Stimulated activated CD4-positive, alpha-beta T cell treated with anti-CD3 and anti-CD28 coated beads, Interleukin-1b, Interleukin-23, amount 100 ng/mL, for 4 hours (primary cell): ENCODE results near the gene PRKN.

Source experiments
- DNase-seq, 2 donors: peaks; one replicate each; pipeline ENCODE4 v3.0.0-alpha.2; 2020; ENCODE audit warnings: low read depth in 2 of 2

Gene PRKN

DNA sequence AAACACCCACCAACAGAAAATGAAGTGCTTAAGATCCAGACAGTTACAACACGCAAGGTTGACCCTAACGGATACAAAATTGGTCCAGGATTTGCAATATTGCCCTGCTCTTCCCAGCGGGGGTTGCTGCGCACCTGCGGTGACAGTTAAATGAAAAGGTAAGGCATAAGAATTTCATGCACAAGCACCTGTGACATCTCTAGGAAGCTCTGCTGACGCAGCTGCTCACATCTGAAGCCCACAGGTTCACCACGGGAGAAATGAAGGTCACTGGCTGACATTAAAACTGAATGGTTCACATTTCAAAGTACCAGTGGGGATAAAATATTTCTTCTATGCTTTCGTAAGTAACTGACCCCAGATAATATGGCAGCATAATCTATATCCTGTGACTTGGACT lies 764.4 kb downstream of the PRKN start:
- DNase-seq: no peak

- DNase-seq: no peak
Measured at GRCh38 chr6:161961796-161962195, 765.8 kb downstream of the PRKN start.

DNA sequence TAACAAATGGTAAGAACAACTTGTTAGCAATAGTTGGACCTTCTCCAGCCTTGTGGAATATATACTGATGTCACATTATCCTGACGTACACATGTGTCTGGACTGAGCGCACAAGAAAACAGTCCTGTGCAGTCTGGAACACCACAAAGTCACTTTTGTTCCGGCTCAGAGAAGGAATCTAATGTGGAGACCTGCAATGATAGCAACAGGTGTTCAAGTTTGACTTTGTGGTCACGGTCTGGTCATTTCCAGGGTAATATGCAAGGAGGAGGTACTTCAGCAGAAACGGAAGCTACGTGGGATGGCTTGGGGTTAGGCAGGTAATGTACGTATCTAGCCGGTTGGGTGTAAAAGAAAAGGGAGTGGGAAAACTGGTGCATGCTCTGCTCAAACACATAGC lies 766.5 kb downstream of the PRKN start:
- no peak for DNase-seq

GRCh38 chr6:161959072-161959471 lies 768.5 kb downstream of the PRKN start:
- no peak for DNase-seq

DNA sequence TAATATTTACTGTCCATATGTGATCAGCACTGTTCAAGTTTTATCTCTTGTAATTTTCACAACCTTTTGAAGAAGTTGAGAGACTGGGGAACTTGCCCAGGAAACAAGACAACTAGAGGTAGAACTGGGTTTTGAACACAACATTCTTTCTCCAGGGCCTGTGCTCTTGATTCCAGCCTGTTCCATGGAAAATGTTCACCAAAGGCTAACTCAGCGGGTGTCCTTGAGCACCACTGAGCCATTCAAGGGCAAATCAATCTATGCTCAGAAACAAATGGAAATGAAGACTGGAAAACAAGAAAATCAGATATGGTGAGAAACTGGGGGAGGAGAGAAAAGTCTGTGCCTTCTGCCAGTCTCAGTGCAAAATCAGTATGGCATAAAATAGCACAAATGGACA lies 771.5 kb downstream of the PRKN start:
- no peak for DNase-seq

GRCh38 chr6:161954699-161955276 lies 772.8 kb downstream of the PRKN start:
- DNase-seq: no peak

DNA sequence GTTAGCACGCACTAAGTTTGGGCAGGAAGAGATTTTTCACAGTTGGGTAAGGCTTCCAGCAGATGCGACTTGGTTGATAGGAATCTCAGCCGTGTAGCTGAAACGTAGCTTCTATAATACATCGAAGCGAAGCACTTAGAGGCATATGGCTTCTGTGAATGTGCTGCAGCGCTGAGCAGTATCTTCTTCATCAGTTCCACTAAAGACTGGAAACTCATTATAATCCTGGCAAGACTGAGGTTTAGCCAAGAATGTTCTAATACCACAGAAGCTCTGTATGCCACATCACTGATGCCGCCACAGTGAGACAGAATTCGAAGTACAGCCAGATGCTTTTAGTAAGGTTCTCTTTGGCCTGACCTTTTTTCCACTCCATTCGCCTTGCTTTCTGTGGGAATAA lies 773.5 kb downstream of the PRKN start:
- DNase-seq: no peak

DNA sequence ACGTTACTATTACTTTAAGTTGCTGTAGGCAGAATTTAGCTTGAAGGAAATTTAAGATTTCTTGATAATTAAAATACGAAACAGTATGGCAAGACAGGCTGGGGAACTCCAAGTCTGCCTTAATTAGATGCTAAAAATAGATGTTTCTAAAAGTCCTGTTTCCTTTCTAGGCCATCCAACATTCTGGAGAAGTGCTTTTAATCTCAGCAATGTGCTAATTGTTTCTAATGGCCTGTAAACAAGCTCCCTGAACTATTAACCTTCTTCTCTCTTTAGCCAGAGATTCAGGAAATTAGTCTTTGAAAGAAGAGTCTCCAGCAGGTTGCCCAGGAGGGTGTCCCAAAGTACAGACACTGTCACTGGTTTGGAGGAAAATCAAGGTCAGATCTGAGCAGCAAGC lies 776.4 kb downstream of the PRKN start:
- no peak for DNase-seq

- no peak for DNase-seq
Measured at GRCh38 chr6:161949531-161949930, 778.0 kb downstream of the PRKN start.

- DNase-seq: no peak
Measured at GRCh38 chr6:161948462-161948861, 779.1 kb downstream of the PRKN start.

DNA sequence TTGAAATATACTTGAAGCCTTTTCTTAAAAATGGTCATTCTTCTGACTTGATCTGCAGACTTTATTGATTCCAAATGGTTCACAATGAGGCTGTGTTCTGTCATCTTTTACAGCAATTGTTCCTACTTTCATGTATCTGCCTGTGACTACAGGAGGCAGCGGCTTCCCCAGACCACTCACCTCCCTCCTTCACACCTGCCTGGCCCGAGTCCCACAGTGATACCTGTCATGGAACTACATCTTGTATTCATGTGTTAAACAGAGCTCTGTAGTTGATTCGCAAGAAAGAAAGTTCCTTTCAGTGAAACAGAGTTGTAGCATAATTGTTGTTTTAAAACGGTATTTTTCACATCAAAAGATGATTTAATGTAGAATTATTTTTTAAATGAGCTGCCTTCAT lies 780.2 kb downstream of the PRKN start:
- no peak for DNase-seq

GRCh38 chr6:161946461-161946860 lies 781.1 kb downstream of the PRKN start:
- DNase-seq: no peak

GRCh38 chr6:161943561-161943960 lies 784.0 kb downstream of the PRKN start:
- DNase-seq: no peak

GRCh38 chr6:161941565-161941964 lies 786.0 kb downstream of the PRKN start:
- DNase-seq: no peak

- DNase-seq: no peak
Measured at GRCh38 chr6:161940519-161940918, 787.0 kb downstream of the PRKN start.

DNA sequence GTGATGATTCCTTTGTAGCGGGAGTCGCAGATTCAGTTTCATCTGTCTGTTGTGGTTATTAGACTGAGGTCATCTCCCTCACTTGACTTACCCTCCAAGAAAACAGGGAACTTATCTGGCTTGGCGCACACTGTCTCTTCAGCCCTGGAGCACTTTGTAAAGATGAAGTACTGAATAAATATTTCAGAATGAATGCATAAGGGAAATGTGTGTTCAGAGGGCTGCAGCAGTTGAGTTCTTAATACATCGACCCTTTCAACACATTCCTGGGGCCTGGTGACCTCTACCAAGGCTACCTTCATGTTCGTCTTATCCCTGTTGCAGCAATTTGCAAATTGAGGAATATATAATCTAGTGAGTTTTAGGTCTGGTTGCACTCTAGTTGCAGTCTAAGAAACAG lies 801.2 kb downstream of the PRKN start:
- DNase-seq: no peak

DNA sequence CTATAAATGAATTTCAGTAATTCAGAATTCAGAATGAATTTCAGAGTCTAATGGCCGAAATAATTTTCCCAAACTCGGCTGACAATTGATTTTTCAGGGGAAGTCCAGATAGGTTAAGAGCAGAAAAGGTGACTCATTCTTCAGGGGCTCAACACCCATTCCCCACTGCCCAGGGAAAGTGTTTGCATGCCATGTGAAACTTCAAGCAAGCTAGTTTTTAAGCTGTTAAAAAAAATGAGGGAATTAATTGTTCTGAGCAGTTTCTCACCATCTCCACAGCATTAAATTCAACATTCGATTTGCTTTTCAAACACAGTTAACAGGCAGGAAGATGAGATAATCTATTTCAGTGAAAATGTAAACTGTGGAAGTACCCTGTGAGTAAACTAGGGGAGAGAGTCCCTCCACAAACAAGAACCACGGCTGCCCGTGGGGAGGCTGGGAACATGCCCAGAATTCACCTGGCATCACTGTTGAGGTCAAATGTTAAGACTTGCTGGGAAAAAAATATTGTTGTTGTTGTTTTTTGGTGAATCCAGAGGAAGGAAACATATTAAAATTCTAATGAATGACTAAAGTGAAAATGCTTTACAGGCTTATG lies 803.0 kb downstream of the PRKN start:
- DNase-seq: no peak

- no peak for DNase-seq
Measured at GRCh38 chr6:161922631-161923119, 804.9 kb downstream of the PRKN start.

GRCh38 chr6:161921602-161922395 lies 805.8 kb downstream of the PRKN start:
- DNase-seq: no peak

DNA sequence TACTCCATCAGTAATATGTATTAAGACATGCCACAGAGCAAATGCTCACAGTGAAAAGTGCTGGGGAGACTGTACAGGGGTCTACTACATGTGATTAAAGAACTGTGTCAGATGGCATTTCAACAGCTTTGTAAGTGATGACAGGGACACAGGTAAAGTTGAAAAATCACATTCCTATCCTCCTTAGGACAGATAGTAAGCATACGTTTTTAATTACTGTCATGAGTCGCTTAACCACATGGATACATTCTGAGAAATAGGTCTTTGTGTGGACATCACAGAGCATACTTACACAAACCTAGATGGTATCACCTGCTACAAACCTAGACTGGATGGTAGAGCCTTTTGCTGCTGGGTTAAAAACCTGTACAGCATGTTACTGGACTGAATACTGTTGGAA lies 807.9 kb downstream of the PRKN start:
- DNase-seq: no peak

DNA sequence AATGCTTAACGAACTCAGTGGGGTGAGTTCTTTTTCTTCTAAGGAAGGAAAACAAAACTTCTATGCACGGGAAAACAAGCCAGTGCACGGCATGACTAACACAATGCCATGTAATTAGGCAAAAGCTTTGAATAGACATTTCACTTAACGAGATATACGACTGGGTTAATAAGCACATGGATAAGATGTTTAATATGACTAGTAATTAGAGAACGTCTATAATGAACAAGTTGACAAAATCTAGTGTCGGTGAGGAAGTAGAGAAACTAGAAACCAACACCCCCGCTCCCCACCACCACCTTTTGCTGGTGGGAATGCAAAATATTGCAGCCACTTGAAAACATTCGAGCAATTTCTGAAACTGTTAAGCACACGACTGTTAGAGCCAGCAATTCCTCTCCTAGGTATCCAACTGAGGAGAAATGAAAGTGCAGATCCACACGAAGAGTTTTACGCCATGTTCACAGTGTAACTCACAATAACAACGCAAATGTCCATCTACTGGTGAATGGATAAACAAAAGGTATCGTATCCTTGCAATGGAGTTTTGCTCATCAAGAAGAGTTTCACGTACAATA lies 808.8 kb downstream of the PRKN start:
- DNase-seq: no peak

- no peak for DNase-seq
Measured at GRCh38 chr6:161918109-161918531, 809.4 kb downstream of the PRKN start.

DNA sequence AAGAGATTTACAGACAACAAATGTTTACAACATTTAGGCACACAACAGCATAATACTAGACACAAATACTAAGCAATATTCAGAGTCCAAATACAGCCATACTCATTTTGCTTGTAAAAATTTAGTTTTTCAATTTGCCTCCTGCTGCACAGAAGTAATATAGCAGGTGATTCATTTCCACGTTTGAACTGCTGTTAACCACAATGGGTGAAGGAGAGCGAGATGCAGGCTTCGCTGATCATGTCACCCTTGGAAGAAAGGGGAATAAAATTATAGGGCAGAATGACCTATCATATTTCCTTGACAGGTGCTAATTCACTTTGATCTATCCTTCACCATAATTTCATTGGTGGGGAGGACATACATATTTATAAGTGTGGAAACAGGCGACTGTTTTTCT lies 809.9 kb downstream of the PRKN start:
- DNase-seq: no peak
